ENCODE measurements around the gene RAPGEF5.

DNA sequence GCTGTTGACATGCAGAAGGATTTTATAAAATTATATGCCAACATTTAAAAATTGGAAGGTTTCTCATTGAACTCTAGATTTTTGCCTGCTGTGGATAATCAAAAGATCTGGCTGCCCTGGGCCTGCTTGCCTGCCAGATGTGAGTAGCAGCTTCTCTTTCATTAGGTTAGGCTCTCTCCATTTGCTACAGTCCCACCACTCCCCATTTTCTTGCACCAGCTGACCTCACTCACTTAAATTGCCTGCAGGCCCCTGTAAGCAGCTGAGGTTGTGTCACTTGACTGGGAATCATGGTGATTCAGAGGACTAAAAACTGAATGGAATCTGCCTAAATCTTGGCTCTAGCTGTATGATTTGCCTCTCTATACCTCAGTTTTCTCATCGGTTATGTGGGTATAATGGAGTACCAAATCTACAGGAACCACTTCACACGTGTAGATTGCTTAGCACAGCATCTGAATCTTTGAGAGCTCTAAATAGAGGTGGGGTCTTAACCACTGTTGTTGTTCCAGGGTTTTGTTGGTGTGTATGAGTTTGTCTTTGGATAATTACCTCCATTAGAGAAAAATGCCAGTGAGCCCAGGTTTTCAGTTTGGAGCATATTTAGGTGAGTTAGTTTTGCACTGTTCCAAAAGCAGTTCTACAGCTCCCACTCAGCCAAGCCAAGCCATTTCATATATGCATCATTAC, 18.6 kb upstream of the RAPGEF5 start:
- no peak for TF ChIP-seq EZH2 (IDR thresholded peaks at IDR 0.05; ENCODE audit: insufficient read depth, poor library complexity, severe bottlenecking)
- no peak for TF ChIP-seq EZH2phosphoT487 (IDR thresholded peaks at IDR 0.05; ENCODE audit: insufficient read depth, low read depth)
